Upper lobe of right lung (tissue), 1 donor: Measurements from ENCODE around the gene NEURL1B. TPM values are rescaled to one million over a fixed set of nuclear protein-coding genes. Genes with fewer than 3 reads are reported as not detected.
"Not testable (repeated sequence)": the region's sequence is repeated elsewhere in the genome, so short reads cannot be mapped to it uniquely, and the experiment has no call there.

Experiments used
- ATAC-seq: fragments of 200-7000 bp; cut with Tn5 transposase; one replicate; pipeline ENCODE4 v1.9.1; 2020; ENCODE audit warnings: mild to moderate bottlenecking, moderate library complexity
- DNase-seq: peaks from one replicate; pipeline ENCODE4 v3.0.0-alpha.2; 2020
- H3K27ac ChIP-seq: fragments of 200-600 bp; one replicate; pipeline ENCODE4 v1.8.0; 2022
- H3K27me3 ChIP-seq: fragments of 200-600 bp; one replicate; pipeline ENCODE4 v1.8.0; 2022; ENCODE audit warnings: mild to moderate bottlenecking
- H3K36me3 ChIP-seq: fragments of 200-600 bp; one replicate; pipeline ENCODE4 v1.8.0; 2022
- H3K4me1 ChIP-seq: fragments of 200-600 bp; one replicate; pipeline ENCODE4 v1.8.0; 2022
- H3K4me3 ChIP-seq: fragments of 200-600 bp; one replicate; pipeline ENCODE4 v1.8.0; 2022; ENCODE audit warnings: mild to moderate bottlenecking
- H3K9me3 ChIP-seq: fragments of 200-600 bp; one replicate; pipeline ENCODE4 v1.8.0; 2022
- intact Hi-C: fragments of 100-400 bp; cut with DNase I; formaldehyde crosslinking; loops from one replicate; pipeline ENCODE4 v1.11.0; 2022
- total RNA-seq: library from RNA; stranded (reverse); fragmentation: NEBNext Ultra II Directional; extraction: Animal tissue kit (Norgen Biotek cat#: 25700); gene quantifications from one replicate; pipeline ENCODE4 v1.2.1, GENCODE V29; 2021
- TF ChIP-seq, protein P1 (sequence below): fragments of 200-600 bp; IDR thresholded peaks from one replicate; pipeline ENCODE4 v1.8.0; 2022; ENCODE audit warnings: antibody characterized with exemption
- donor health status: DM: no; HTN: yes; CAD: no; lungs with severe emphysema.

Gene NEURL1B
- total RNA-seq, 1 donor from 2014 or later = 25.0 TPM

DNA sequence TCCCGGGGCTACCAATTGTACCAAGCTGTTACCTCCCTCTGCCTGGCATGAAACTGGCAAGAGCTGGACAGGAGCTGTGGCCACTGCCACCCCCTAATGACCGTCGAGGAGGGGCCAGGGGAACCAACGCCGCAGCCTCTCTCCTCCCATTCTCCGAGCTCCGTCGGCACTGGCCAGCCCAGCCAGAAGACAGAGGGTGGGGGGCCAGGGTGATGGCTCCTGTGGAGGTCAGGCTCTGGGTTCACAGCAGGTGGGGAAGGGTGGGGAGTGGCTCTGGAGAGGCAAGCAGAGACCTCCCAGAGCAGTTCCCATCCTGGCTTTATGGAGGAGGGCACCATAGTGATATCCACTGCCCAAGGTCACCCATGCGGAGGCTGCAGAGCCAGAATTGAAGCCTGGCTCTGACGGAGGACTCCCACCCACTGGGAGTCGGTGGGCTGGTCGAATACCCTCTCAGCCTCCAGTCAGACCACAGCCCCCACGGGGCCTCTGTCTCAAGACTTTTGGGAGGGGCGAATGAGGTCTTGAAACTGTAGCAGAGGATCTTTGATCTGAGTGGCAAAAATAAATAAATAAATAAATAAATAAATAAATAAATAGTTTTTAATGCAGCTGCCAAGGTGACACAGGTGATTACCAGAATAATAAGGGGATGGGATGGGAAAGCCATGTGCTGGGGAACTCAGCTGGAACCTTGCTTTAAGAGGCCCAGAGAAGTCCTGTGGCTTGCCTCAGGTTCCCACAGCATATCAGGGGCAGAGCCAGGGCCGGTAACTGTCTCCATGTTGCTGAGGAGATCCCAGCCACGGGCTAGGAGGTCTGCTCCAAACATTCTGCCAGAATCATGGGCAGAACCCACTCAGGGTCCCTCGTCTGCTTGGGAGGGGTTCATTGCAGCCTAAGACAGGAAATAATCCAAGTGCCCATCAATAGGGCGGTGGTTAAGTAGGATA lies 42.5 kb upstream of the NEURL1B start:
- ATAC-seq = no peak

DNA sequence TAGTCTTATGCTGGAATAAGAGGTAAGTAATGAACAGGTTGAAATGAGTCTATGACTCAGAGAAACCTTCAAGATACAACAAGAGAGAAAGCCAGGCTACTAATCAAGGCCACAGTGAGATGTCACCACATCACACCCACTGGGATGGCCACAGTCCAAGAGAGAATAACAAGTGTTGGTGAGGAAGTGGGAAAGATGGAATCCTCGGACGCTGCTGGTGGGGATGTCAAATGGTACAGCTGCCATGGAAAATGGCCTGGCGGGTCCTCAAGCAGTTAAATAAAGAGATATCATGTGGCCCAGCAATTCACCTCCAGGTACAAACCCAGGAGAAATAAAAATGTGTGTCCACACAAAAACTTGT lies 41.9 kb upstream of the NEURL1B start:
- intact Hi-C loops = no loop called here
- TF ChIP-seq, protein P1, sequence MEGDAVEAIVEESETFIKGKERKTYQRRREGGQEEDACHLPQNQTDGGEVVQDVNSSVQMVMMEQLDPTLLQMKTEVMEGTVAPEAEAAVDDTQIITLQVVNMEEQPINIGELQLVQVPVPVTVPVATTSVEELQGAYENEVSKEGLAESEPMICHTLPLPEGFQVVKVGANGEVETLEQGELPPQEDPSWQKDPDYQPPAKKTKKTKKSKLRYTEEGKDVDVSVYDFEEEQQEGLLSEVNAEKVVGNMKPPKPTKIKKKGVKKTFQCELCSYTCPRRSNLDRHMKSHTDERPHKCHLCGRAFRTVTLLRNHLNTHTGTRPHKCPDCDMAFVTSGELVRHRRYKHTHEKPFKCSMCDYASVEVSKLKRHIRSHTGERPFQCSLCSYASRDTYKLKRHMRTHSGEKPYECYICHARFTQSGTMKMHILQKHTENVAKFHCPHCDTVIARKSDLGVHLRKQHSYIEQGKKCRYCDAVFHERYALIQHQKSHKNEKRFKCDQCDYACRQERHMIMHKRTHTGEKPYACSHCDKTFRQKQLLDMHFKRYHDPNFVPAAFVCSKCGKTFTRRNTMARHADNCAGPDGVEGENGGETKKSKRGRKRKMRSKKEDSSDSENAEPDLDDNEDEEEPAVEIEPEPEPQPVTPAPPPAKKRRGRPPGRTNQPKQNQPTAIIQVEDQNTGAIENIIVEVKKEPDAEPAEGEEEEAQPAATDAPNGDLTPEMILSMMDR = no peak
- H3K36me3 ChIP-seq = no peaks in the 10 kb centered on the region
- DNase-seq (no peak), ATAC-seq (no peak)
- peaks cover 5% of the 10 kb centered on the region for H3K4me1 ChIP-seq
- no peak overlapping the region for H3K27ac ChIP-seq
- no peak overlapping the region for H3K4me3 ChIP-seq
- no peaks in the 10 kb centered on the region for H3K27me3 ChIP-seq
- H3K9me3 ChIP-seq = no peaks in the 10 kb centered on the region

More for the DNA sequence above, 42.5 kb upstream of the NEURL1B start:
- Histone ChIP-seq H3K4me3 (no peak overlapping the region), H3K27me3 (no peaks in the 10 kb centered on the region), H3K36me3 (no peaks in the 10 kb centered on the region), H3K9me3 (no peaks in the 10 kb centered on the region), H3K4me1 (peaks cover 5% of the 10 kb centered on the region), H3K27ac (no peak overlapping the region)
- TF ChIP-seq, protein P1 = no peak
- intact Hi-C loops = no loop called here
- no peak for DNase-seq

DNA sequence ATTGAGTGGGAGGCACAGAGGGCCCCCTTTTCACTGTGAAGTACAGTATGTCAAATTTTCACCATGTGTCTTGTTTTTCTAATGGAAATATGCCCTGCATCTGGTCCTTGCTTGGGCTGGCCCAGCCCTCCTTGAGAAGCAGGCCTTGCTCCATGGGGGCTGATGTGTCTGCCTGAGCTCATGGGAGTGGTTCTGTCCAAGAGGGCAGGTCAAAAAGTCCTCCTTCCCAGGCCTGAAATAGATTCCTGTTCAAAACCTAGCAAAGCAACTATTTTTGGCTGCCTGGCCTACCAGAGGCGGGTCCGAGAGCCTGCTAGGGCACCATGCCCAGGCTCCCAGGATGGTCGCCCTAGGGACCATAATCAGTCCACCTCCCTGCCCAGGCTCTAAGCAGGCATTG lies 40.5 kb upstream of the NEURL1B start:
- peaks cover 5% of the 10 kb centered on the region for H3K4me1 ChIP-seq
- no peaks in the 10 kb centered on the region for H3K9me3 ChIP-seq
- TF ChIP-seq, protein P1 = no peak
- H3K27me3 ChIP-seq = no peaks in the 10 kb centered on the region
- no peak overlapping the region for H3K27ac ChIP-seq
- no peak overlapping the region for H3K4me3 ChIP-seq
- DNase-seq (no peak), ATAC-seq (no peak)
- intact Hi-C loops = no loop called here
- H3K36me3 ChIP-seq = no peaks in the 10 kb centered on the region

DNA sequence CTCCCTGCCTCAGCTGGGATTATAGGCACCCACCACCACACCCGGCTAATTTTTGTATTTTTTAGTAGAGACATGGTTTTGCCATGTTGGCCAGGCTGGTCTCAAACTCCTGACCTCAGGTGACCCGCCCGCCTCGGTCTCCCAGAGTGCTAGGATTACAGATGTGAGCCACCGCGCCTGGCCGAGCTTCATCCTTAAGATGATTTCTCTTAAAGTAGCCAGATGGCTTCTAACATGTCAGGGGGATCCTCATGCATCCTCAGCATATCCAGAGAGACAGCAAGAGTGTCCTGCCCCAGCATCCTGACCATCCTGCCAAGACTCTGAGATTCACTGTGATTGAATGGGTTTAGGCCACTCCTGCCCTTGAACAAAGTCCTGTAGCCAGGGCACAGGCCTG lies 39.5 kb upstream of the NEURL1B start:
- H3K4me3 ChIP-seq, DNase-seq, ATAC-seq, intact Hi-C loops, H3K36me3 ChIP-seq, H3K4me1 ChIP-seq, H3K27me3 ChIP-seq, H3K27ac ChIP-seq, H3K9me3 ChIP-seq: not testable (repeated sequence)

DNA sequence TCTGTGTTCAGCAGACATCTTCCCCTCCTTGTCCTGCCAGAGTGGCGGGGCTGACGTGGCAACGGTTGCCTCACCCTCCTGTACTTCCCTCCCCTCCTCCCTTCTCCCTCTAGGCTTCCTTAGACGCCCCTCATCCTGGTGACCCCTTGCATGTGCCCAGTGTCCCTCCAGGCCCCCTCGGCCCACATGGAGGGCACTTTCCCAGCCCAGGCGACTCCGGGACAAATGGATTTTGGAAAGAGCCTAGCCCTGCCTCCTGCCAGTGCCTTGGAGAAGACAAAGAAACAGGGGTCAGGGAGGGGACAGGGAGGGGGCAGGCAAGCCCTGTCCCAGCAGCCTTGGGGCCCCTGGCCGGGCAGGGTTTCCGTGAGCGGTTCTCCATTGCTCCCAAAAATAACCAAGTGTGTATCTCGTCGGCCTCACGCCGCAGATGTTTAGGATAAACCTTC lies 38.3 kb upstream of the NEURL1B start:
- H3K27ac ChIP-seq = peak overlapping the region; percentile 67
- intact Hi-C loops = no loop called here
- TF ChIP-seq, protein P1 = no peak
- H3K36me3 ChIP-seq = no peaks in the 10 kb centered on the region
- H3K9me3 ChIP-seq = no peaks in the 10 kb centered on the region
- ATAC-seq (peak; percentile 22), DNase-seq (no peak)
- H3K4me3 ChIP-seq = no peak overlapping the region
- peaks cover 5% of the 10 kb centered on the region for H3K4me1 ChIP-seq
- H3K27me3 ChIP-seq = no peaks in the 10 kb centered on the region

DNA sequence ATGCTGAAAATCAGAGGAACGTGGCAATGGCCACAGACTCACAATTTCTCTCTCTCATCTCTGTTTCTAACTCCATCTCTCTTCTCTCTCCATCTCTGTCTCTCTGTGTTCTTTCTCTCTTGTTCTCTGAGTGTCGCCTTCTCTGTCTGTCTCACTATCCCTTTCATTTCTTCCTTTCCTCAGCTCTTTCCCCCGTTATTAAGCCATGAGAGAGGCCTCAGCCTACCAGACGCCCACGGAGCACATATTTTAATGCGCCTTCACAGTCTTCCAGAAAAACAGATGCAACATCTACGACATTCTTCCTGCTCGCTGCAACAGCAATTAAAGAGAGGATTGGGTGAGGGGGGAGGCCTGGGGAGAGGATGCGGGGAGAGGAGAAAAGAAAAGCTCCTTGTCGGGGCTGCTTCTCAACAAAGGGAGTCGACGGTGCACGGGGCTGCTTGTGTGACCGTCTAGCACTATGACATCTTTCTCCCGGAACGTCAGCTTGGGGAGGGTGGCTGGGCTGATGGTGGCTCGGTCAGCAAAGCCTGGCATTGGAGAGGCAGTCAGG lies 37.7 kb upstream of the NEURL1B start:
- Histone ChIP-seq H3K9me3 (no peaks in the 10 kb centered on the region), H3K4me1 (peaks cover 5% of the 10 kb centered on the region), H3K36me3 (no peaks in the 10 kb centered on the region), H3K4me3 (no peak overlapping the region), H3K27ac (peak overlapping the region; percentile 67), H3K27me3 (no peaks in the 10 kb centered on the region)
- intact Hi-C loops = no loop called here
- ATAC-seq = no peak
- DNase-seq = no peak
- TF ChIP-seq, protein P1 = no peak
